ENCODE results near the gene KIF21B. TPM values are rescaled to one million over a fixed set of nuclear protein-coding genes. Genes with fewer than 3 reads are reported as not detected.

KIF21B gene
- total RNA-seq, 1 experiment from 2014 or later, result 0.33 TPM

DNA sequence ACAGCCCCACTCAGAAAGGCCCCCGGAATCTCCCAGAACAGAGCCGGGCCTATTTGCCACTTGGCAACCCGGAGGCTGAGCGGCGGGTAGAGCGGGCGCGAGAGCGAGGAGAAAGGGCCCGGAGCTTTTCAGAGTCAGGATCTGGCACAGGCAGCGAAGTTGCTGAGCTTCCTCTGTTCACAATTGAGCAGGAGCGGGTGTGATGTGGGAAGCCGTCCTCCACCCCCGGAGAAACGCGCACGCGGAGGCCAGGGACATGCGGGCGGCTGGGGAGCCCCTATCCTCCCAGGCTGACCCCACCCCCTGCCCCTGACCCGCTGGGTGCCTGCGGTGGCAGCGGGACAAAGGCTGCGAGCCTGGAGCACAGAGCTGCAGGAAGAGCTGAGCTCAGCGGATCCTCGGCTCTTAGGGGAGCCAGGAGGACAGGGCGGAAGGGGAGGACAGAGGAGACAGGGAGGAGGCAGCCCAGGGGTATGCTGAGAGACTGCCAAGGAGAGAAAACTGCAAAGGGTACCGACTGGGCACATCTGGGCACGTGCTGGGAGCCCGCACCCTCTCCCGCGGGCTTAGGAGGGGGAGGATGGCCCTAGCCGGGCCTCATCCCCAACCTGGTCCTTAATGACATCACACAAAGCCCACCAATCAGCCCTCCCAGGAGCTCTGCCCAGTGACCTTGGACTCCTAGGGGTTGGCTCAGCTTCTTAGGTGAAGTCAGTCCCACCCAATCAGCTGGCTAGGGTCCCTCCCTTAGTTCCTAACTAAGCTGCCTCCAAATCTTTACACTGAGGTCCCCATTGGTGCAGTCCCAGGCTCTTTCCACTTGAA lies 9.3 kb downstream of the KIF21B start:
- Histone ChIP-seq H3K36me3 (no peaks in the 10 kb centered on the region), H3K9me3 (no peaks in the 10 kb centered on the region), H3K4me3 (no peak overlapping the region), H3K27me3 (no peaks in the 10 kb centered on the region)
- no peak for DNase-seq

DNA sequence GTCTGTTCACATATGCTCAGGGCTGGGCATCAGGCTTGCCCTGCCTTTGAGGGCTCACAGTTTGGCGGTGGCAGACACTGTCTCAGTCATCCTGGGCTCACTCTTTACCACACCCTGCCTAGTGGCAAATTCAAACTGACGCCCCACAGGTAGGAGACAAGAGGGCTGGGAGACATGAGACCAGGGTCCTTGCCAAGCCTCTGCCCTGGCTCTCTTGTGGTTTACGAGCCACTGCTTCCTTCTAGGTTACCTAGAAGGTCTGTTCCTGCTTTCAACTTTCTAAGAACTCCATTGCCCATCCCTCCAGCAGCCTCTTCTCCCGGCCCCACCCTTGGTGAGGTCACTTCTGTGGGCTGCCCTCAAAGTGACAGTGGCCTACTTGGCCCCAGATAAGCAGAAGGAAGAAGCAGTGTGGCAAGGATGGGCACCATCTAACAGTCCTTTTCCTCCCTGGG lies 10.5 kb downstream of the KIF21B start:
- Histone ChIP-seq H3K4me3 (no peak overlapping the region), H3K27me3 (no peaks in the 10 kb centered on the region), H3K36me3 (no peaks in the 10 kb centered on the region), H3K9me3 (no peaks in the 10 kb centered on the region)
- no peak for DNase-seq

DNA sequence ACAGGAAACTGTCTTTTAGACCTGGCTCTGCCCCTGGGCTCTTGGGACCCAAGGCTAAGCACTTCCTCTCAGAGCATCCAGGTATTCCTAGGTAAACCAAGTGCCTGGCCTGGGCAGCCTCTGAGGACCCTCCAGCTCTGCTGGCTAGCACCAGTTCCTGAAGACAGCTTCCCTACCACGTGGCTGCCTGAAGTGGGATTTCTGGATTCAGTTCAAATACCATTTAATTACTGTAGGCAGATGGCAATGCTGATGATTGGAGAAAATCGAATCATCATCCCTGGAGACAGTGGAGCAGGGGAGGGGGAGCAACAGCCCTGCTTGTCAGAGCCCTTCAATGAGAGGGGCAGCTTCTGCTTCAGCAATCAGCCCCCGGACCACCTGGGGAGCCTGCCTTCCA lies 11.9 kb downstream of the KIF21B start:
- no peaks in the 10 kb centered on the region for H3K27me3 ChIP-seq
- DNase-seq, result no peak
- no peaks in the 10 kb centered on the region for H3K9me3 ChIP-seq
- no peak overlapping the region for H3K4me3 ChIP-seq
- no peaks in the 10 kb centered on the region for H3K36me3 ChIP-seq

DNA sequence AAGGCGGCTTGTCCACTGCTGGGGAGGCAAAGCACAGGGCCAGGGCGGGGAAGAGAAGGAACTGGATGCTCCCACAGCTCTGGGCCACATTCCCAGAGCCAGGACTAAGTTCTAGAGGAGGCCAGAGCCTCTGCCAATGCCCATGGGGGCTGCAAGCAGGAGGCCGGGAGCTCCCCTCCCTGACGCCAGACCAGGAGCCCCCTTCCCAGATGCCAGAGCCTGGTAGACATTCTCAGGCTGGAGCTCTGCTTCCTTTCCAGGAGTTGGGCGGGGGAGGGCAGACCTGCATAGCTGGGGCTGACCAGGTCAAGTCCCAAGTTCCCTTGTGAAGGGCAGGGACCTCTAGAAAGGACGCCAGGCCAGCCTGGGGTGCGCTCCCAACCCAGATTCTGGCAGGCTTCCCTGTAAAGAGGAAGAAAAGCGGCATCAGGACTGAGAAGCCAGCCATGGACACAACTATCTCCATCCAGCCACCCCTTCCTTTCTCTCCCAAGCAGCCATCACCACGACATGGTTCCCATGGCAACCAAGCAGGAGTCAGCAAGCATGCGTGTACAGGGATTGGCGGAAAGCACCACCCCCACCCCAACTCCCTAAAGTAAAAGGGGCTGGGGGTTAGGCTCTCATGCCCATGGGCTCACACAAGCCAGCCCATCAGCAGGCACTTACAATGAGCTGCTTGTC lies 13.4 kb downstream of the KIF21B start:
- H3K27me3 ChIP-seq, result no peaks in the 10 kb centered on the region
- DNase-seq, result no peak

DNA sequence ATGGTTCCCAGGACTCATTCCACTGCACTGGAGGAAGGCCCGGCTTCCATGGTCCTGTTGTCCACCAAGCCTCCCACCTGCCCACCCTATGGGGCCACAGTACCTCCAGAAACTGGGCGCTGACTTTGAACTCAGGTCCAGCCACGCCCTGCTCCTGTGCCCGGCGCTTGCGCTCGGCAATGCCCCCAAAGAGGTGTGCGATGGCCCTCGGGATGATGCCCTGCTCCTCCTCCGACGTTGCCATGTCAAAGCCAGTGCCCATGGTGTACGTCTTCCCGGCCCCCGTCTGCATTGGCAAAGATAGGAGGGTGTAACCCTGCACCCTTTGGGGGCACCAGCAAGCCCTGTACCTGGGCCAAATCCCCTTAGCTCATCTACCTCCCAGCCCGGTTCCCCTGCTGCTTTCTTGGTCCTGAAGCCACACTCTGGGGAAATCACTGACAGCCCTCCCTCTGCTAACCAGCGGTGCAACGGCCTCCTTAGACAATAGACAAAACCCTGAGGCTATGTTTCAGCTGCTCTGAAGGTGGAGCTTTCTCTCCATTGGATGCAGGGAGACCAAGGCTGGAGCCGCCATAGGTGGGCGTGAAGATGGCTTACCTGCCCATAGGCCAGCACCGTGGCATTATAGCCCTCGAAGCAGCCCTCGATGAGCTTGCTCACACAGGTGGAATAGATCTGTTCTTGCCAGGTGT lies 14.7 kb downstream of the KIF21B start:
- DNase-seq, result no peak
- H3K36me3 ChIP-seq, result no peaks in the 10 kb centered on the region
- H3K27me3 ChIP-seq, result no peaks in the 10 kb centered on the region
- no peak overlapping the region for H3K4me3 ChIP-seq
- no peaks in the 10 kb centered on the region for H3K9me3 ChIP-seq

More for the DNA sequence above, 13.4 kb downstream of the KIF21B start:
- no peaks in the 10 kb centered on the region for H3K9me3 ChIP-seq
- no peak overlapping the region for H3K4me3 ChIP-seq
- no peaks in the 10 kb centered on the region for H3K36me3 ChIP-seq

DNA sequence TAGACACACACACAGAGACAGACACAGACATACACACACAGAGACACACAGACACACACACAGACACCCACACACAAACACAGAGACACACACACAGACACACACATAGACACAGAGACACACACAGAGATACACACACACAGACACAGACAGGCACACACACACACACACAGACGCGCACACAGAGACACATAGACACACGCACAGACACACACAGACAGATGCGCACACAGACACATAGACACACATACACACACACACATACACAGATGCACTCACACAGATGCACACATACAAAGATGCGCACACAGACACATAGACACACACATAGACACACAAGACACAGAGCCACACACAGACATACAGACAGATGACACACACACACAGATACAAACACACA lies 16.0 kb downstream of the KIF21B start:
- Histone ChIP-seq H3K36me3 (no peaks in the 10 kb centered on the region), H3K9me3 (no peaks in the 10 kb centered on the region), H3K4me3 (no peak overlapping the region), H3K27me3 (no peaks in the 10 kb centered on the region)
- no peak for DNase-seq

DNA sequence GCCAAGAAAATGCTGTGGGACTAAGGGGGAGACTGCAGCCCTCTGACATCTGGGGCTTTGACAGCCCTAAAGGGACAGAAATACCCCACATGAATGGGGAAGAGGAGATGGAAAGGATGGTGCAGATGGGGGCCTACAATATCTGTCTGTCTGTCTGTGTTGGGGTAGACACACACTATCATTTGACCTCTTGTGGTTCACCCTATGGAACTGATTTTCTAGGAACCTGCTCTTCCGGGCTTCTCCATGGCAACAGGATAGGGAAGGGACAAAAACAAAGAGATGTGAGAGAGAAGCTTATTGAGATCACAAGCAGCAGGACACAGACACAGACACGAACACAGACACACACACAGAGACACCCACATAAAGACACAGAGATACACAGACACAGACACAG lies 17.1 kb downstream of the KIF21B start:
- Histone ChIP-seq H3K4me3 (no peak overlapping the region), H3K9me3 (no peaks in the 10 kb centered on the region), H3K27me3 (no peaks in the 10 kb centered on the region), H3K36me3 (no peaks in the 10 kb centered on the region)
- no peak for DNase-seq

DNA sequence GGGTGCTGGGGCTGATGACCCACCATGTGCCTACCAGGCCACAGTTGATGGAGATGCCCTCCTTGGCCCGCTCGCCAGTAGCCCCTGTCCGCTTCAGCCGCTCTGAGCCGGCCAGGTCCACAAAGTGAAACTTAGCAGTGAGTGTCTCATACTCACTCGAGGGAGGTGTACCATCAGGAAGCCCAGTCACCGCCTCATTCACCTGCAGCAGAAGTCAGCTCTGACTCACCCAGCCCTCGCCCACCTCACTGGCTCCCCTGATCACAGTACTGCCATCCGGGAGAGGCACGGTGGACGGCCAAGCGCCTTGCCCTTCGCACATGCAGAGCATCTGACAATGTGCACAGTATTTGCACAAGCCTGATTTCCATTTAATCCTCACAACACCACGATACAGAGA lies 18.8 kb downstream of the KIF21B start:
- no peak for DNase-seq
- H3K27me3 ChIP-seq, result no peaks in the 10 kb centered on the region
- no peaks in the 10 kb centered on the region for H3K36me3 ChIP-seq
- H3K4me3 ChIP-seq, result no peak overlapping the region
- H3K9me3 ChIP-seq, result no peaks in the 10 kb centered on the region

DNA sequence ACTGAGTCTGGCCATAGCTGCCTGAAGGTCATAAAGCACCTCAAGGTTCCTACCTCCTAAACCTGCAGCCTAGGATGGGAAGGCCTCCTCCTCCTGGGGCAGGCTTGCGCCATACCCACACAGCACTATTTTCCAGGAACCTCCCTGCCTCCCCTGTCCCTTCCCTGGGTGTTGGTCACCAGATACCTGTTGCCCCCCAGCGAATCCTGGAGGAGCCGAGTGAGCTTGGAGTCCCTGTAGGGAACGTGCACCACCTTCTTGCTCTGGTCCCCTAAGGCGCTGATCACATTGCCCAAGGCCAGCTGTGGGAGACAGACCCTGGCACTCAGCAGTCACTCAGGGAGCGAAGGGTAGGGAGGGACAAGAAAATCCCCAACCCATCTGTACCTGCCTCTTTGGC lies 19.4 kb downstream of the KIF21B start:
- H3K9me3 ChIP-seq, result no peaks in the 10 kb centered on the region
- H3K36me3 ChIP-seq, result no peaks in the 10 kb centered on the region
- DNase-seq, result no peak
- no peak overlapping the region for H3K4me3 ChIP-seq
- no peaks in the 10 kb centered on the region for H3K27me3 ChIP-seq

DNA sequence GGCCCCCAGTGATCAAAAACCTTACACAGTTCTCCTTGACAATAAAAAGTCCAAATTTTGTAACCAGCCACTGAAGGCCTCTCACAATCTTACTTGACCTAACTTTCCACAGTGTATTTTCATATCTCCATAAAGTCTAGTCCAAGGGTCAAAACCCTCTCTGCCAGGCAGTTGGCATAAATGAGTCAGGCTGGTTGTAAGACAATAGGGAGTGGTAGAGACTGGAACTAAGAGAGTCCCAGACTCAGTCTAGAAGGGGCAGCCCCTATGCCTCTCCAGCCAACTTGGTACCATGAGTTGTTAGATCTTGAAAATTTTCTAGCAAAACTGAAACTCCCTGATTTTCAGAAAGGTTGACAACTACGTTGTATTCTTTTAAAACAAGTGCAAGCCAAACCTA lies 21.0 kb downstream of the KIF21B start:
- no peaks in the 10 kb centered on the region for H3K9me3 ChIP-seq
- H3K27me3 ChIP-seq, result no peaks in the 10 kb centered on the region
- no peak overlapping the region for H3K4me3 ChIP-seq
- DNase-seq, result no peak
- no peaks in the 10 kb centered on the region for H3K36me3 ChIP-seq

DNA sequence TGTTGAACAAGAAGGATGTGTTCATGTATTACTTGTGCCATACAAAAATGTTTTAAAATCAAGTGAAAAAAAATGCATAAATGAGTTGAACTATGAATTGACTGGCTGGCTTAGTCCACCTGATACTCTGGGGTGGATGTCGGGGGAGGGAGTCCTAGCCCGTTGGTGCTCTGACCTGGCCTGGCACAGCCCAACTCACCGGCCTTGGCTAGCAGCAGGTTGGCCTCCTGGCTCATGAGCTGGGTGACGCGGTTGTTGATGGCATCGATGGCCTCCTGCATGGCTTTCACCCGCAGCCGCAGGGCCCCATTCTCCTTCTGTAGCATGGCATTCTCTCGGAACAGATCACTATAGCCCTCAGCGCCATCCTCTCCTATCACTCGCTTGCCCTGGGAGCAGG lies 21.6 kb downstream of the KIF21B start:
- no peak for DNase-seq
- Histone ChIP-seq H3K9me3 (no peaks in the 10 kb centered on the region), H3K27me3 (no peaks in the 10 kb centered on the region), H3K4me3 (no peak overlapping the region), H3K36me3 (no peaks in the 10 kb centered on the region)

DNA sequence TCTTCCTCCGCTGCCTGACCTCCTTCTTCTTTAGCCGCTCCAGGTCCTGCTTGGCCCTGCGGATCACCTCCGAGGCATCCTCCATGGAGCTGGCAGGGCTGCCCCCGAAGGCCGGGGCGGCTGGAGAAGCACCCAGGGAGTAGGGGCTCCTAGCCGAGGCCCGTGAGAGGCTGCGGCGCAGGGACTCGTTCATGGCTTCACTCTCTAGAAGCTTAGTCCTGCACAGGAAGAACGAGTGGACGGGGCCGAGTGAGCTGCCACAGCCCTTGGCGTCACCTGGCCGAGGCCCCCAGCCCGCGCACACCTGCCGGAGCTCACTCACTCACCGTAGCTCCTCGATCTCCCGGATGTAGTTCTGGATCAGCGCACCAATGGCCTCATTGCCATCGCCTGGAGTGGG lies 23.1 kb downstream of the KIF21B start:
- H3K9me3 ChIP-seq, result no peaks in the 10 kb centered on the region
- DNase-seq, result no peak
- H3K4me3 ChIP-seq, result no peak overlapping the region
- H3K36me3 ChIP-seq, result no peaks in the 10 kb centered on the region
- no peaks in the 10 kb centered on the region for H3K27me3 ChIP-seq

DNA sequence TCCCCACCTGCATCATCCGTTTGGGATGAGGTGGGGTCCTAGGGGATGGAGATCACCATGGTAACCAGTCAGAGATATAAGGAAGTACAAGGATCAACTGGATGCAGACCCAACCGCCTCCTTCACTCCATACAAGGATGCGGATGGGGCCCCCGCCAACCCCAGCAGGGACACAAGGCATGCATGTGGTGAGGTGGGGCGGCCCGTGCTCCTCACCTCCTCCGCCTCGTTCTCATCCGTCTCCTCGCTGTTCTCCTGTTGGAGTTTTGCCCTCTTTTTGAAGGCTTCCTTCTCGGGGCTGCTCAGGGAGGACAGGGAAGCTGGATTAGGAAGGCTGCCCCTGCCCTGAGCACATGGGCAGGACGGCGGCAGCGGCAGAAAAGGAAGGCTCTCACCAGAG lies 23.8 kb downstream of the KIF21B start:
- Histone ChIP-seq H3K9me3 (no peaks in the 10 kb centered on the region), H3K4me3 (no peak overlapping the region), H3K36me3 (no peaks in the 10 kb centered on the region), H3K27me3 (no peaks in the 10 kb centered on the region)
- no peak for DNase-seq

DNA sequence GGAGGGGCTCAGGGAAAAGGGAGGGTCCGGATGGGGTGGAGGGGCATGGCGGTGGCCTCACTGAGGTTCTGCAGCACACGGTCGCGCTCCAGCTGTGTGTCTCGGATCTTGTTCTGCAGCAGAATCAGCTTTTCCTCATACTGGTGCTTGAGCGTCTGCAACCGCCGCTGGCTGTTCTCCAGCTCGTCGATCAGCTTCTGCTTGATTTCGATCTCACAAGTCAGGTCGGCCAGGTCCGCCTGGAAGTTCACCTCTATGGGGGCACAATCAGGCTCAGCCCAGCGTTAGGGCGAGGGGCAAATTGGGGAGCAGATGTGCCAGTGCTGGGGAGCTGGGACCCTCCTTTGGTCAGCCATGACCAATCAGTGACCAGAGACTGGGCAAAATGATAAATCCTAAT lies 25.2 kb downstream of the KIF21B start:
- H3K9me3 ChIP-seq, result no peaks in the 10 kb centered on the region
- no peak for DNase-seq
- no peak overlapping the region for H3K4me3 ChIP-seq
- H3K36me3 ChIP-seq, result no peaks in the 10 kb centered on the region
- H3K27me3 ChIP-seq, result no peaks in the 10 kb centered on the region

DNA sequence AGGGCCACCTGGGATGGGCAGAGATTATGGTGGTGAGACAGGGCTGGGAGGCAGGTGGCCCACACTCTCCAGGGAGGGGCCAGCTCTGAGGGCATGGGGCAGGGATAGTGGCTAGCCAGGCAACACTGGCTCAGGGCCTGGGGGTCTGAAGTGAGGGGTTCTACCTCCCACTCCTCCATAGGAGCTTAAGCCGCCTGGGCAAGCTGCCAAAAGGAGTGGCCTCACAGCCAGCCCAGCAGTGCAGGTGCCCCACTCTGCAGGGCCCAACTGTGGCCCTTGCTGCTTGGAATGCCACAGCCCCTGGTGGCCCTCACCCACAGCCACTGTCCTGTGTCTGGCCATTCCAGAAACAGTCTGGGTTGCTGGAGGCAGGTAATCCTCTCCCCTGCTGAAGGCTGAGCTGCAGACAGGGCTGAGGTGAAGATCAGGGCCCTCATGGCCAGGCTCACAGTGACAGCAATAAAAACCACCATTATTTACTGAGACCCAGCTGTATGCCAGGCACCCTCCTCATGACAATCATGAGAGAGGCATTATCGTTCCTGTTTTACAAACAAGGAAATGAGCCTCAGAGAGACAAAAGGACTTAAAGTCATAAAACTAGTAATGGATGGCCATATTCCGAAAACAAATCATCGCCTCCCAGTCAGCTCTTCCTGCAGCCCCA lies 31.0 kb downstream of the KIF21B start:
- Histone ChIP-seq H3K4me3 (no peak overlapping the region), H3K27me3 (no peaks in the 10 kb centered on the region), H3K9me3 (no peaks in the 10 kb centered on the region), H3K36me3 (no peaks in the 10 kb centered on the region)
- no peak for DNase-seq

DNA sequence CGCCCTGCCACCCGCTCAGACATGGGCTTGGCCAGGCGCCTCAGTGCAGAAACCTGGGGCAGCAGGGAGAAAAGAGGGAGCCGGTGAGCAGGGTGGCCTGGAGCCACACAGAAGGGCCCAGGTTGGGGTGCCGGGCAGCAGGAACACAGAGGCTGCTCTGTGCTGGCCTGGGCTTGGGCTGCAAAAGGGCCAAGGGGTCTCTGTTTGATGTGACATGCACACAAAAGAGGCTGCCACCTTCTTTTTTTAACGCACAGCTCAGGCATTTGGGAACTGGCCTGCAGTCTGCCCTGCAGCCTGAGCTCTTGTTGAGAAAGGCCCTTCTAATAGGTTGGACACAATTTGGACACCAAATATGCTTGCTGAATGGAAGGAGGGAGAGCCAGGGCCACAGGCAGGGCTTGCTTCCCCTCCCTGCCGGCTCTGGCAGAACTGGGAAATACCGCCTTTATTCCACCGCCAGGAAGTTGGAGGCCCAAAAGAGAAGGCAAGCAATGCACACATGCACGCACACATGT lies 32.4 kb downstream of the KIF21B start:
- H3K27me3 ChIP-seq, result no peaks in the 10 kb centered on the region
- DNase-seq, result no peak
- no peaks in the 10 kb centered on the region for H3K9me3 ChIP-seq

DNA sequence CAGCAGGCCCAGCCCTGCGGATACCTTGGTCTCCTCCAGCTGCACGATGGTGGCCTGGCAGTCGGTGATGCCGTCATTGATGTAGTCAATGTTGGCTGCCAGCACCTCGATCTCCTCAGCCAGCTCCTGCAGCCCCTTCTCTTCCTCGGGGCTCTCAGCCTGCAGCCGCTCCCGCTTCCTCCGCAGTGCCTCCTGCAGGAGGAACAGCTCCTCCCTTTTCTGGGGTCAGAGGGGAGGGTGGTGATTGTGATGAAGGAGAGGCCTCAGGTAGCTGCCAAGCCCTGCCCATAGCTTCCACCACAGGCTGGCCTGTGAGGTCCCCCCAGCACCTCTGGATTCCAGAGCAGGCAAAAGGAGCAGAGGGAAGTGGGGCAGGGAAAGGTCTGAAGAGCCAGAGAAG lies 33.4 kb downstream of the KIF21B start:
- no peaks in the 10 kb centered on the region for H3K9me3 ChIP-seq
- H3K4me3 ChIP-seq, result no peak overlapping the region
- H3K36me3 ChIP-seq, result no peaks in the 10 kb centered on the region
- DNase-seq, result no peak
- H3K27me3 ChIP-seq, result no peaks in the 10 kb centered on the region

More for the DNA sequence above, 32.4 kb downstream of the KIF21B start:
- Histone ChIP-seq H3K36me3 (no peaks in the 10 kb centered on the region), H3K4me3 (no peak overlapping the region)

Measured in MG63 (cell line).